HepG2 (cell line): Measurements from ENCODE around the gene ZBTB21. TPM values are rescaled to one million over a fixed set of nuclear protein-coding genes. Genes with fewer than 3 reads are reported as not detected.
A peak's percentile ranks its signal among the peaks of the same experiment; 100 is the strongest.

ENCODE experiments used
- ATM ChIP-seq: fragments of 450-650 bp; IDR thresholded peaks from 2 replicates; pipeline ENCODE4 v1.7.1; 2017; ENCODE audit warnings: mild to moderate bottlenecking, borderline replicate concordance
- BORCS8-MEF2B ChIP-seq: sonication (generic); formaldehyde crosslinking; IDR thresholded peaks from 2 replicates; pipeline ENCODE4 v1.8.0; 2022; ENCODE audit warnings: mild to moderate bottlenecking, missing genetic modification reagents
- CHCHD3 ChIP-seq: sonication (generic); formaldehyde crosslinking; IDR thresholded peaks from 2 replicates; pipeline ENCODE4 v1.8.0; 2022; ENCODE audit warnings: mild to moderate bottlenecking, missing genetic modification reagents, moderate library complexity
- FOXP1 ChIP-seq, 2 experiments: fragments of 450-650 bp in 1 of 2; IDR thresholded peaks; 2 replicates each; pipeline ENCODE4 v1.6.1; 2017 to 2018; ENCODE audit warnings: antibody characterized with exemption in 1 of 2
- HOXA3 ChIP-seq: sonication (generic); formaldehyde crosslinking; IDR thresholded peaks from 2 replicates; pipeline ENCODE4 v1.5.0; 2020; ENCODE audit warnings: missing genetic modification reagents
- HOXA9 ChIP-seq: sonication (generic); formaldehyde crosslinking; IDR thresholded peaks from 2 replicates; pipeline ENCODE4 v1.8.1; 2022; ENCODE audit warnings: missing genetic modification reagents, mild to moderate bottlenecking, moderate library complexity, borderline replicate concordance
- JARID2 ChIP-seq: sonication (generic); formaldehyde crosslinking; IDR thresholded peaks from 2 replicates; pipeline ENCODE4 v1.8.1; 2023; ENCODE audit warnings: missing genetic modification reagents, inconsistent platforms; ENCODE audit not compliant: insufficient replicate concordance
- KDM5B ChIP-seq: sonication (generic); formaldehyde crosslinking; IDR thresholded peaks from 2 replicates; pipeline ENCODE4 v1.4.0; 2020; ENCODE audit warnings: missing genetic modification reagents, mild to moderate bottlenecking, borderline replicate concordance
- NFRKB ChIP-seq: fragments of 450-650 bp; IDR thresholded peaks from 2 replicates; pipeline ENCODE4 v1.6.1; 2017
- RAD51 ChIP-seq: fragments of 450-650 bp; IDR thresholded peaks from 2 replicates; pipeline ENCODE4 v1.6.1; 2016; ENCODE audit warnings: borderline replicate concordance
- RNF2 ChIP-seq: fragments of 450-650 bp; conservative IDR thresholded peaks from 2 replicates; pipeline ENCODE4 v1.6.1; 2016; ENCODE audit warnings: low read depth
- SALL1 ChIP-seq: sonication (generic); formaldehyde crosslinking; IDR thresholded peaks from 2 replicates; pipeline ENCODE4 v1.8.0; 2022; ENCODE audit warnings: mild to moderate bottlenecking, missing genetic modification reagents
- SOX6 ChIP-seq, 2 experiments: fragments of 450-650 bp in 1 of 2; sonication (generic) in 1 of 2; formaldehyde crosslinking in 1 of 2; IDR thresholded peaks; 2 replicates each; pipeline versions ENCODE4 v1.4.0 to v1.6.1; 2017 to 2020; ENCODE audit warnings: antibody characterized with exemption in 1 of 2, mild to moderate bottlenecking in 1 of 2, missing genetic modification reagents in 1 of 2
- TSC22D2 ChIP-seq: sonication (generic); formaldehyde crosslinking; IDR thresholded peaks from 2 replicates; pipeline ENCODE4 v1.5.1; 2020; ENCODE audit warnings: missing genetic modification reagents, mild to moderate bottlenecking, borderline replicate concordance
- ZBTB10 ChIP-seq: sonication (generic); formaldehyde crosslinking; IDR thresholded peaks from 2 replicates; pipeline ENCODE4 v1.4.0; 2020; ENCODE audit warnings: missing genetic modification reagents, borderline replicate concordance
- ZNF430 ChIP-seq: sonication (generic); formaldehyde crosslinking; IDR thresholded peaks from 2 replicates; pipeline ENCODE4 v1.9.0; 2021; ENCODE audit warnings: mild to moderate bottlenecking, missing genetic modification reagents
- ZNF441 ChIP-seq: sonication (generic); formaldehyde crosslinking; IDR thresholded peaks from 2 replicates; pipeline ENCODE4 v1.7.0; 2021; ENCODE audit warnings: missing genetic modification reagents, borderline replicate concordance
- ZNF703 ChIP-seq: sonication (generic); formaldehyde crosslinking; IDR thresholded peaks from 2 replicates; pipeline ENCODE4 v1.5.1; 2020; ENCODE audit warnings: missing genetic modification reagents, mild to moderate bottlenecking, moderate library complexity, borderline replicate concordance
- ZNF773 ChIP-seq: sonication (generic); formaldehyde crosslinking; IDR thresholded peaks from 2 replicates; pipeline ENCODE4 v1.4.0; 2020; ENCODE audit warnings: missing genetic modification reagents, borderline replicate concordance
- ZNF816 ChIP-seq: sonication (generic); formaldehyde crosslinking; IDR thresholded peaks from 2 replicates; pipeline ENCODE4 v1.8.0; 2022; ENCODE audit warnings: missing genetic modification reagents, mild to moderate bottlenecking, borderline replicate concordance
- polyA plus RNA-seq, 8 experiments: library from polyadenylated mRNA; depleted of rRNA in 3 of 8; stranded (reverse) in 7 of 8; unstranded in 1 of 8; fragments of >200 nt; fragmentation: Illumina TruSeq in 4 of 8; extraction: Trizol in 4 of 8; gene quantifications; 2 replicates each; pipeline versions ENCODE4 v1.2.1 to v1.2.3, GENCODE V29; 2011 to 2016; ENCODE audit warnings: low read depth in 4 of 8, missing spikeins in 1 of 8, mixed read lengths in 1 of 8; ENCODE audit not compliant: insufficient read depth in 1 of 8
- total RNA-seq, 5 experiments: library from RNA; depleted of rRNA; stranded (reverse); fragments of >200 nt; fragmentation: Illumina TruSeq; extraction: Trizol; gene quantifications; 2 replicates each; pipeline ENCODE4 v1.2.3, GENCODE V29; 2016; ENCODE audit warnings: low read depth in 1 of 5
- TF ChIP-seq, protein P1 (sequence below): sonication (generic); formaldehyde crosslinking; IDR thresholded peaks from 2 replicates; pipeline ENCODE4 v1.4.0; 2020; ENCODE audit warnings: mild to moderate bottlenecking, missing genetic modification reagents
- TF ChIP-seq, protein P2 (sequence below): sonication (generic); formaldehyde crosslinking; IDR thresholded peaks from 2 replicates; pipeline ENCODE4 v1.8.1; 2022; ENCODE audit warnings: low read depth, mild to moderate bottlenecking, missing genetic modification reagents
- TF ChIP-seq, protein P3 (sequence below): sonication (generic); formaldehyde crosslinking; IDR thresholded peaks from 2 replicates; pipeline ENCODE4 v1.4.0; 2020; ENCODE audit warnings: missing genetic modification reagents

Gene ZBTB21
- total and polyA plus RNA-seq, 2 of the 13 experiments (the other 11 are each of a cell fraction or from before 2014, with no cell fraction given), result 4.5 to 6.1 TPM

GRCh38 chr21:41953249-41953830 lies 56.8 kb downstream of the ZBTB21 start (continued):
- TF ChIP-seq, protein P1, sequence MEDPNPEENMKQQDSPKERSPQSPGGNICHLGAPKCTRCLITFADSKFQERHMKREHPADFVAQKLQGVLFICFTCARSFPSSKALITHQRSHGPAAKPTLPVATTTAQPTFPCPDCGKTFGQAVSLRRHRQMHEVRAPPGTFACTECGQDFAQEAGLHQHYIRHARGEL (CRISPR knock-in tag), result no peak
- TF ChIP-seq SOX6 (IDR thresholded peaks at IDR 0.05) (no peak), SOX6 (CRISPR knock-in tag; IDR thresholded peaks at IDR 0.05) (no peak), ZNF773 (CRISPR knock-in tag) (peak; percentile 64; the same call in 1 of the 2 replicates), ZNF441 (CRISPR knock-in tag) (0 out of 2 replicates have a peak, but pooled peaks have one; percentile 24), CHCHD3 (peak; percentile 51; the same call in 1 of the 2 replicates), HOXA3 (CRISPR knock-in tag) (no peak; the same call in 1 of the 2 replicates), NFRKB (no peak), RNF2 (0 out of 2 replicates have a peak, but pooled peaks have one; percentile 40), TSC22D2 (CRISPR knock-in tag) (no peak), ZNF703 (CRISPR knock-in tag) (no peak), ZNF430 (CRISPR knock-in tag) (0 out of 2 replicates have a peak, but pooled peaks have one; percentile 3), ZNF816 (CRISPR knock-in tag) (no peak), RAD51 (no peak), BORCS8-MEF2B (CRISPR knock-in tag) (0 out of 2 replicates have a peak, but pooled peaks have one; percentile 62), JARID2 (CRISPR knock-in tag) (no peak), ZBTB10 (CRISPR knock-in tag) (peak; percentile 27; the same call in 1 of the 2 replicates), HOXA9 (0 out of 2 replicates have a peak, but pooled peaks have one; percentile 3), ATM (no peak), FOXP1 (IDR thresholded peaks at IDR 0.05) (no peak), FOXP1 (CRISPR knock-in tag; IDR thresholded peaks at IDR 0.05) (no peak), KDM5B (CRISPR knock-in tag) (0 out of 2 replicates have a peak, but pooled peaks have one; percentile 1), SALL1 (peak; percentile 48)
- TF ChIP-seq, protein P2, sequence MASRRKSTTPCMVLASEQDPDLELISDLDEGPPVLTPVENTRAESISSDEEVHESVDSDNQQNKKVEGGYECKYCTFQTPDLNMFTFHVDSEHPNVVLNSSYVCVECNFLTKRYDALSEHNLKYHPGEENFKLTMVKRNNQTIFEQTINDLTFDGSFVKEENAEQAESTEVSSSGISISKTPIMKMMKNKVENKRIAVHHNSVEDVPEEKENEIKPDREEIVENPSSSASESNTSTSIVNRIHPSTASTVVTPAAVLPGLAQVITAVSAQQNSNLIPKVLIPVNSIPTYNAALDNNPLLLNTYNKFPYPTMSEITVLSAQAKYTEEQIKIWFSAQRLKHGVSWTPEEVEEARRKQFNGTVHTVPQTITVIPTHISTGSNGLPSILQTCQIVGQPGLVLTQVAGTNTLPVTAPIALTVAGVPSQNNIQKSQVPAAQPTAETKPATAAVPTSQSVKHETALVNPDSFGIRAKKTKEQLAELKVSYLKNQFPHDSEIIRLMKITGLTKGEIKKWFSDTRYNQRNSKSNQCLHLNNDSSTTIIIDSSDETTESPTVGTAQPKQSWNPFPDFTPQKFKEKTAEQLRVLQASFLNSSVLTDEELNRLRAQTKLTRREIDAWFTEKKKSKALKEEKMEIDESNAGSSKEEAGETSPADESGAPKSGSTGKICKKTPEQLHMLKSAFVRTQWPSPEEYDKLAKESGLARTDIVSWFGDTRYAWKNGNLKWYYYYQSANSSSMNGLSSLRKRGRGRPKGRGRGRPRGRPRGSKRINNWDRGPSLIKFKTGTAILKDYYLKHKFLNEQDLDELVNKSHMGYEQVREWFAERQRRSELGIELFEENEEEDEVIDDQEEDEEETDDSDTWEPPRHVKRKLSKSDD, result 0 out of 2 replicates have a peak, but pooled peaks have one; percentile 26
- TF ChIP-seq, protein P3, sequence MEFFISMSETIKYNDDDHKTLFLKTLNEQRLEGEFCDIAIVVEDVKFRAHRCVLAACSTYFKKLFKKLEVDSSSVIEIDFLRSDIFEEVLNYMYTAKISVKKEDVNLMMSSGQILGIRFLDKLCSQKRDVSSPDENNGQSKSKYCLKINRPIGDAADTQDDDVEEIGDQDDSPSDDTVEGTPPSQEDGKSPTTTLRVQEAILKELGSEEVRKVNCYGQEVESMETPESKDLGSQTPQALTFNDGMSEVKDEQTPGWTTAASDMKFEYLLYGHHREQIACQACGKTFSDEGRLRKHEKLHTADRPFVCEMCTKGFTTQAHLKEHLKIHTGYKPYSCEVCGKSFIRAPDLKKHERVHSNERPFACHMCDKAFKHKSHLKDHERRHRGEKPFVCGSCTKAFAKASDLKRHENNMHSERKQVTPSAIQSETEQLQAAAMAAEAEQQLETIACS (CRISPR knock-in tag), result peak; percentile 61
